ENCODE measurements around the gene RUBCNL. TPM values are rescaled to one million over a fixed set of nuclear protein-coding genes. Genes with fewer than 3 reads are reported as not detected.

Gene RUBCNL
- total RNA-seq, 1 experiment from 2014 or later: 0.42 TPM

DNA sequence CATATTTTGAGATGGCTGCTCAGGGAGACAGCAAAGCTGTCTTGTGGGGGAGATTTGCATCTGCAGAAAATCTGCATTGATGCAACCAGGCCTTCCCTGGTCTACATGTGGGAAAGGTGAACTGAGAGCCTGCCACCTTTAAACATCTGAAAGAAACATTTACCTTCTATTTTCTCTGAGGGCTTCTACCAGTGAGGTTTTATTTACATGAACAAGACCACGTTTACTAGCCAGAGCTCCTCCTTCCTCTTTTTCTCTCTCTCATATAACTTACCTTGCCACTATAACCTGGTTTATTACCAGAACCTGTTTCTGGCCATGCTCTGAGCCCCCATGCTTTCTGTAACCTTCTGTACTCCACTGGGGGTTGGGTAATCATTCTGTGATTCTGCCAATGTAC is 14.4 kb upstream of the RUBCNL start (continued):
- TF ChIP-seq REST (IDR thresholded peaks at IDR 0.05; ENCODE audit: low read depth): no peak

DNA sequence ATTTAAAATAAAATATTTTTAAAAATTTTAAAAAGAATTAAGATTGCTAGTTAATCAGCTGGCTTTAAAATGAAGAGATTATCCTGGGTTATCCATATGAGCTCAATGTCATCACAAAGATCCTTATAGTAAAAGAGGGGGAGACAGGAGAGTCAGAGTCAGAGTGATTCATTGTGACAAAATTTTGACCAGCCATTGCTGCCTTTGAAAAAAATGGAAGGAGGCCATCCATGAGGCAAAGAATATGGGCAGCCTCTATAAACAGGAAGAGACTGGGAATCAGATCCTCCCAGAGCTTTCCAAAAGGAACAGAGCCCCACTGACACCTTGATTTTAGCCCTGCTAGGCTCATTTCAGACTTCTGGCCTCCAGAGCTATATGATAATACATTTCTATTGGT is 9.3 kb upstream of the RUBCNL start:
- ChIA-PET POLR2A (no interaction called here), RAD21 (ENCODE audit: low non-redundant PET in 1 of 2, low total read pairs in 2 of 2, uncharacterized antibody in 2 of 2, unreplicated experiment in 2 of 2) (no interaction called here)
- no peak overlapping the region for H3K4me3 ChIP-seq (replicated peaks in 1 of 2; ENCODE audit: low read depth in 1 of 2, low read length in 2 of 2)

More for the DNA sequence above, 9.3 kb upstream of the RUBCNL start:
- Histone ChIP-seq H4K20me1 (ENCODE audit: insufficient read depth) (no peaks in the 10 kb centered on the region), H3K36me3 (ENCODE audit: control insufficient read depth in 1 of 2, insufficient read depth in 2 of 2, low read length in 2 of 2) (no peaks in the 10 kb centered on the region), H3K9ac (ENCODE audit: low read length) (no peak overlapping the region), H3K27me3 (ENCODE audit: insufficient read depth, low read length) (no peaks in the 10 kb centered on the region), H3K9me2 (ENCODE audit: insufficient read depth) (no peaks in the 10 kb centered on the region), H3K4me1 (ENCODE audit: control insufficient read depth in 1 of 2, insufficient read depth in 2 of 2, low read length in 2 of 2) (no peaks in the 10 kb centered on the region), H3K27ac (ENCODE audit: low read depth, low read length) (no peak overlapping the region), H3K79me2 (ENCODE audit: insufficient read depth, low read length) (no peaks in the 10 kb centered on the region), H3K9me3 (ENCODE audit: control insufficient read depth in 1 of 2, insufficient read depth in 1 of 2, low read depth in 1 of 2, low read length in 2 of 2) (no peaks in the 10 kb centered on the region), H3K4me2 (ENCODE audit: low read length) (no peak overlapping the region), H2AFZ (ENCODE audit: low read depth, low read length, poor library complexity, severe bottlenecking) (no peak overlapping the region)
- intact Hi-C loops (cut with micrococcal nuclease): no loop called here
- no peak for DNase-seq (ENCODE audit: low read depth, low spot score)
- CTCF ChIA-PET: no interaction called here
- ATAC-seq: no peak
- BruUV-seq (replicated peaks): no TSS peak
- TF ChIP-seq, protein P1, sequence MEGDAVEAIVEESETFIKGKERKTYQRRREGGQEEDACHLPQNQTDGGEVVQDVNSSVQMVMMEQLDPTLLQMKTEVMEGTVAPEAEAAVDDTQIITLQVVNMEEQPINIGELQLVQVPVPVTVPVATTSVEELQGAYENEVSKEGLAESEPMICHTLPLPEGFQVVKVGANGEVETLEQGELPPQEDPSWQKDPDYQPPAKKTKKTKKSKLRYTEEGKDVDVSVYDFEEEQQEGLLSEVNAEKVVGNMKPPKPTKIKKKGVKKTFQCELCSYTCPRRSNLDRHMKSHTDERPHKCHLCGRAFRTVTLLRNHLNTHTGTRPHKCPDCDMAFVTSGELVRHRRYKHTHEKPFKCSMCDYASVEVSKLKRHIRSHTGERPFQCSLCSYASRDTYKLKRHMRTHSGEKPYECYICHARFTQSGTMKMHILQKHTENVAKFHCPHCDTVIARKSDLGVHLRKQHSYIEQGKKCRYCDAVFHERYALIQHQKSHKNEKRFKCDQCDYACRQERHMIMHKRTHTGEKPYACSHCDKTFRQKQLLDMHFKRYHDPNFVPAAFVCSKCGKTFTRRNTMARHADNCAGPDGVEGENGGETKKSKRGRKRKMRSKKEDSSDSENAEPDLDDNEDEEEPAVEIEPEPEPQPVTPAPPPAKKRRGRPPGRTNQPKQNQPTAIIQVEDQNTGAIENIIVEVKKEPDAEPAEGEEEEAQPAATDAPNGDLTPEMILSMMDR (IDR thresholded peaks at IDR 0.05 in 2 of 3, conservative IDR thresholded peaks at IDR 0.05 in 1 of 3; ENCODE audit: borderline replicate concordance in 1 of 3, insufficient read depth in 1 of 3, low read depth in 2 of 3, low read length in 2 of 3): no peak
- TF ChIP-seq CEBPB (IDR thresholded peaks at IDR 0.05; ENCODE audit: low read depth): no peak
- TF ChIP-seq JUND (IDR thresholded peaks at IDR 0.05): no peak
- TF ChIP-seq YY1 (IDR thresholded peaks at IDR 0.05; ENCODE audit: extremely low read depth, insufficient replicate concordance, low read depth, low read length): no peak
- TF ChIP-seq REST (IDR thresholded peaks at IDR 0.05; ENCODE audit: low read depth): no peak
- TF ChIP-seq, protein P2, sequence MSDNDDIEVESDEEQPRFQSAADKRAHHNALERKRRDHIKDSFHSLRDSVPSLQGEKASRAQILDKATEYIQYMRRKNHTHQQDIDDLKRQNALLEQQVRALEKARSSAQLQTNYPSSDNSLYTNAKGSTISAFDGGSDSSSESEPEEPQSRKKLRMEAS (IDR thresholded peaks at IDR 0.05): no peak
- TF ChIP-seq EGR1 (IDR thresholded peaks at IDR 0.05; ENCODE audit: low read depth): no peak
